GM18870 (cell line): ENCODE measurements around the gene CAPN10.

Experiments used
- ATAC-seq: cut with Tn5 transposase; IDR thresholded peaks from one replicate; pipeline ENCODE4 v1.9.1; 2021; ENCODE audit warnings: moderate library complexity; ENCODE audit not compliant: unreplicated experiment

The CAPN10 gene

DNA sequence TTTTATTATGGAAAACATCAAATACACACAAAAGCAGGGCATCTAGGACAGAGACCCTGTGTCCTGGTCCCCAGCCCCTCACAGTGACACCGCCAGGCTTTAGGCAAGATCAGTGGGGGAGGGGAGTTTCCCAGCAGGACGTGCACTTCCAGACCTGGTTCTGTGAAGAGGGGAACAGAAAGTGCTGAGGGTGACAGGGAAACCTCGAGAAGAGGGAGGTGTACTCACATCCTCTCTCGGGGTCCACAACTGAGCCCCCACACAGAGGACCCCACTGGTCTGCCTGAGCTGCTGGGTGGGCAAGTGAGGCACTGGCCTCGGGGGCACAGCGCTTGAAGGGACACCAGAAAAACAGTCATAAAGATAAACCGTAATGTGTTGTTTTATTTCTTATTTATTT lies 34.3 kb downstream of the CAPN10 start:
- ATAC-seq: no peak

DNA sequence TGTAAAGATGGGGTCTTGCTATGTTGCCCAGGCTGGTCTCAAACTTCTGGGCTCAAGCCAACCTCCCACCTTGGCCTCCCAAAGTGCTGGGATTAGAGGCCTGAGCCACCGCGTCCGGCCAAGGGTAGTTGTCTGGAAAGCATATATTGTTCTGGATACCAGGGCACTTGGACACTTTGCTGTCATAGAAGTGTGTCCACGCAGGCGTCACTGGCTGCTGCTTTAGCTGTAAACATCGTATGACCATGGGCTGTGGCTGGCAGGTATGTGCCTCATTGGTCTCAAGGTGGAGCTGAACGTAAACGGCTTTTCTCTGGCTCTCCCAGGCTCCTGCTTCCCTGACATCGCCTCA lies 35.5 kb downstream of the CAPN10 start:
- no peak for ATAC-seq

DNA sequence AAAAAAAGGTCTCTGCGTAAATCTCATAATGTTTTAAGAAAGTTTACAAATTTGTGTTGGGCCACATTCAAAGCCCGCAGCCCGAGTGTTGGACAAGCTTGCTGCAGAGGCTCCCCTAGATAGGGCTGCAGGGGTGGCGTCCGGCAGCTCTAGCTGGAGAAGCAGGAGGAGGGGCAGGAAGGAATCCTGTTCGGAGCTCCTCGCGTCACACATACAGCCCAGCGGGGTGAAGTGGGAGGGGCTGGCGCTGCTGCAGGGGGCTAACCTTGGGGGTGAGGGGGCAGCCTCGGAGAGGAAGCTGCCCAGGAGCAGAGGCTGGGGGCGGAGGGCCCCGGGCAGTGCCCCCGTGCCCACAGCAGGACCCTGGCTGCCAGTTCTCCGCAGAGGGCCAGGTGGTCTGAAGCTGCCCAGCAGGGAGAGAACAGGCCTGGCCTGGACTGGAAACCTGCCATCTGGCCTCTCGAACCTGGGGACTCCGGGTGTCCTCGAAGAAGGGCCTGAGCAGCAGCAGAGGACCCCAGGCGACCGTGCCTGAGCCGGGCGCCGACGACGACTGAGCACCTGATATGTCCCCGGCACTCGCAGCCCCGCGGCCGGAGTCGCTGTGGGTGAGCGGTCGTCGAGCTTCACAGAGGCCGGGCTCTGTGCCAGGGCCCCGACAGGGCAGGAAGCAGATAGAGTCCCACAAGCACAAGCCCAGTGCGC lies 36.1 kb downstream of the CAPN10 start:
- no peak for ATAC-seq

DNA sequence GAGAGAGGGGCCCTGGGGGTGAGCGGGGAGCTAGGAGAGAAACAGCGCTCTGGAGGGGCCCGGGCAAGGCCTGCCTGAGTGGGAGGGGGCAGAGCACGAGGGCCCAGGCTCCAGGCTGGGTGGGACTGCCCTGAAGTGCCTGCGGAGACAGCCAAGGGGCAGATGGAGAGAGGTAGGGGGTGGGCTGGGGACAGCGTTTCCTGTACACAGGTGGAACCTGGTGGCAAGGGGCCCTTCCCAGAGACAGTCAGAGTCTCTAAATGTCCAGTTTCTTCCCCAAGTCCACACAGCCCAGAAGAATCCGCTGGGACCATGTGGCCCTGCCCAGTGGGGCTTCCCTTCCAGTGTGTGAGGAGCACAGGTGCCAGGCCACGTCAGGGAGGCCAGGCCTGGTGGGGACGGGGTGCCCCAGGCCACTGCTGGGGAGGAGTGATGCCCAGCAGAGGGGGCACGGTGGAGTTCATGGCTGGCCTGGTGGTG lies 37.0 kb downstream of the CAPN10 start:
- no peak for ATAC-seq

DNA sequence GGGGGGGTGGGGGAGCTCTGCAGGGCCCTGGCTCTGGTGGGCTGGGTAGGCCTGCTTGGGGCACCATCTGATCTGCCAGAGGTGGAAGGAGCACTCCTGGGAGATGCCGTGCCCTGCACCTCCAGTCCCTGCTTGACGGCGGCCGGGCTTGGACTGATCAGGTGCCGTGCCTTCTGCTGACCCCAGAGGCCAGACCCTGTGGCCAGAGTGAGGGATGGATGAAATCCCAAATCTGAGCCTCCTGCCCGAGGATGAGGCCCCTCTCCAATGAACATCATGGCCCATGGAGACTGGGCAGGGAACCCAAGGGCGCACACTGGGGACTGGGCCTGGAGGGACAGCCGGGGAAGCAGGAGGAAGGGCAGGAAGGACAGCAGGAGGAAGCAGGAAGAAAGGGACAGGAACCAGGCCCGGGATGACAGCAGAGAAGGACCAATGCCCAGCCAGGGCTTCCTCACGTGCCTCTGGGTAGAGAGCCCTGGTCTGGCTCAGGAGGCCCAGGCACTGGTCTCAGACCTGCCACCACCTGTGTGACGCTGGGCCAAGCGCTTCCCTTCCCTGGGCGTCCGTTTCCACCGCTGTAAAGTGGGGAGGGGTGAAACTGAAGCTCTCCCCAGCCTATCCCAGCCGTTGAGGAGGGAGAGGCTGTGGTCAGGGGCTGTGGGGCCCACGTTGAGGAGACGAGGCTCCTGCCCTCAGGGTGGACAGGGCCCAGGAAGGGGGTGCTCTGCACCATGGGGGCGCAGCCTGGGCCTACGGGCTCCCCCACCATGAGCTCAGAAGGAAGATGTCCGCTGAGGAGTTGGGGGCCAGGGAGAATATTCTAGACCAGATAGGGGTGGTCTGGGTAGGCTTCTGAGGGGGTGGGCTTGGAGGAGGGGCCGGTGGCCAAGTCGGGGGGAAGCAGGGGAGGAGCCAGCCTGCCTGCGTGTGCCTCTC lies 37.7 kb downstream of the CAPN10 start:
- no peak for ATAC-seq

DNA sequence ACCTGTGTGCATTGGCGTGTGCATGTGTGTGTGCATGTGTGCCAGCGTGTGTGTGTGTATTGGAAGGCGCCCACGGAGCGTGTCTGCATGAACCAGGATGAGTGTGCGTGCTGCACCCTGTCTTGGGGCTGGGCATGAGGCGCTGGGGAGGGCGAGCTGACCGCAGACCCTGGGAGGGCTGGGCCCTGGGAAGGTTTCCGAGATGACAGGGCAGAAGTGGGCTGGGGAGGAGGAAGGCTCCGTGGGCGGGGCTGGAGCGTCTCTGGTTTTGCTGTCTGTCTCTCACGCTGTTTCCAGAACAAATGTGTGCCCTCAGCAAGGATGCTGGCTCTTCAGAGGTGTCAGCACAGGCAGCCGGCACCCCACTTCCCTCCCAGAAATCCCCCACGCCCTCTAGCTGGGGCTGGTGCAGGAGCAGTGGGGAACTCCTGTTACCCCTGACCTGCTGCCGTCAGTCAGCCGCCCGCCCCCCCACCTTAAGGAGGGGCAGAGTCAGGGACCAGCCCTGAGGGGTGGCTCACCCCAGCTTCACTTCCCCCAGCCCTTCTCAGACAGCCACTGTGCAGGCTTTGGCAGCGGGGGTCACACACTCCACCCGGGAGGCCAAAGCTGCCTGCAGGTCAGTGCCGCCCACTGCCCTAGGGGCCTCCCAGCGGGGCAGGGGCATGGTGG lies 38.6 kb downstream of the CAPN10 start, which contains the start of gene GPR35:
Gene GPR35 (plus strand): TSS at position 531 of the 672 bp plus-strand sequence. CDS start 4,473 bp downstream, outside the sequence.
- ATAC-seq: no peak

DNA sequence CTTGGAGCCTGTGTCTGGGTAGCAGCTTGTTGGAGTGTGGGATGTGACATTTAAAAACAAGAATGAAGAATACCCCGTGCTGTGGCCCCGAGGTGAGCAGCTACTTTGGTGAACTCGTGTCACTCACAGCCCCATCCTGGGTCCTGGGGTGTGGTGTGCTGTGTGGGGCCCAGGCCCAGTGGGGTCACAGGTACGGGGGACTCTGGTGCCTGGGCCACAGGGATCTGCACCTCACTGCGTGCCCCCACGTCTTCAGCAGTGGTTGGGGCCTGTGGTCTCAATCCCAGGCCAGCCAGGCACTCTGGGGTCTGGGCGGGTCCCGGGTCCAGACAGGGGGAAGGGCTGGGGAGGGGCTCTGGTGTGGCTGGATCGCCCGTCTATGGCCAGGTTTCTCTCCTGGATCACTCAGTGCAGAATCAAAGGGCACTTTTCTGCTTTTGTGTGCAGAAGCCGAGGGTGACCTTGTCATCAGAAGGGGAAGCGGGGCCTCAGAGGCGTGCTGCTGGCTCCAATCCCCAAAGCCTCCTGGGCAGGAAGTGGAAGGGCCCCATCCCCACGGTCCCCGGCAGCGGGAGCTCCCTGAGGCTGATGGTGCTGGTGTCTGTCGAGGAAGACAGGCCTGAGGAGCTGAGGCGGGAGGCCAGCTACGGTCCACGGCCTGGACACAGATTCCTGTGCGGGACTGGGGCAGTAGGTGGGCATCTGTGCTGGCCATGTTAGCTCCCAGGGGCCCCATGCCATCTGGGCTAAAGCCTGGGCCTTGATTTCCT lies 40.2 kb downstream of the CAPN10 start:
- ATAC-seq: no peak

DNA sequence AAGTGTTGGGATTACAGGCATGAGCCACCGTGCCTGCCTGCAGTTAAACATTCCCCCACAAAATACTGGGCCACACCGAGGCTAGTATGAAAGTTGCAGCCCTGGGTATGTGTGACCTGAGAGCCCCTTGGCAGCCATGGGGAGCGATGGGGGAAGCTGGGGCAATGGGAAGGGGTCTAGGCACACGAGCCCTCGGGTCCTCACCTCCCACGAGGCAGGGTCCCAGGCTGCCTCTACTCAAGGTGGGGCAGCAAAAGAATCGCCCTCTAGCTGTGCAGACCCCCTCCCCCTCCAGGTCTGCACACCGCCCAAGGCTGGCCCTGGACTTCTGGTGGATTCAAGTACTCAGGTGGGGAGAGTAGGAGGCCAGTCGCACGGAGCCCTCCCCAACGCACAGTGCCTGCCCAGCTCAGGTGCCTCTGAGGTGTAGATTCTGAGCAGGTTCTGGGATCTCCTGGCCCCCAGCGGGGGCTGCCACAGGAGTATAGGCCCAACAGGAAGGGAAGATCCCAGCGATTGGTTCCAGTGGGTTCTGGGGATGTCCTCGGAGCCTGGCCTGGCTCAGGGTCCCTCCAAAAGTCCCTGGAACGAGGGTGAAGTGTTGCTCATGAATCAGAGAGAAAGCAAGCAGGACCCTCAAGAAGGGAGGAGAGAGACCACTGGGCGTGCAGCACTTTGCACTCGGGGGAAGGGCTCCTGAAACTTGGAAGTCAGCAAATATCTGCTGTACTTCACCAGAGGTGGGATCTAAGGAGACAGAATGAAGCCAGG lies 41.4 kb downstream of the CAPN10 start:
- no peak for ATAC-seq

DNA sequence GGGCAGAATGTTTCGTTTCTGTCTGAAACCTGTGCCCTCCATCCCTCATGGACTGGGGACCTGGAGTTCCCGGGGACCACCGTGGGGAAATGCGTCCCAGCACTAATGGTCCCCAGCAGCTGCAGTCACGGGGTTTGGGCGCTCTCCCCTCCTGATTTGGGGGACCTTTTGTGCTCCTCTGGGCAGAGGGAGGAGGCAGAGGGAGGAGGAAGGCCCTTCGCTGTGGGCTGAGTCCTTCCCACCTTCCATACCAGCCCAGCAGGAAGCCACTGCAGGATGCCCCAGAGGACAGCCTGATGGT lies 41.9 kb downstream of the CAPN10 start:
- no peak for ATAC-seq

DNA sequence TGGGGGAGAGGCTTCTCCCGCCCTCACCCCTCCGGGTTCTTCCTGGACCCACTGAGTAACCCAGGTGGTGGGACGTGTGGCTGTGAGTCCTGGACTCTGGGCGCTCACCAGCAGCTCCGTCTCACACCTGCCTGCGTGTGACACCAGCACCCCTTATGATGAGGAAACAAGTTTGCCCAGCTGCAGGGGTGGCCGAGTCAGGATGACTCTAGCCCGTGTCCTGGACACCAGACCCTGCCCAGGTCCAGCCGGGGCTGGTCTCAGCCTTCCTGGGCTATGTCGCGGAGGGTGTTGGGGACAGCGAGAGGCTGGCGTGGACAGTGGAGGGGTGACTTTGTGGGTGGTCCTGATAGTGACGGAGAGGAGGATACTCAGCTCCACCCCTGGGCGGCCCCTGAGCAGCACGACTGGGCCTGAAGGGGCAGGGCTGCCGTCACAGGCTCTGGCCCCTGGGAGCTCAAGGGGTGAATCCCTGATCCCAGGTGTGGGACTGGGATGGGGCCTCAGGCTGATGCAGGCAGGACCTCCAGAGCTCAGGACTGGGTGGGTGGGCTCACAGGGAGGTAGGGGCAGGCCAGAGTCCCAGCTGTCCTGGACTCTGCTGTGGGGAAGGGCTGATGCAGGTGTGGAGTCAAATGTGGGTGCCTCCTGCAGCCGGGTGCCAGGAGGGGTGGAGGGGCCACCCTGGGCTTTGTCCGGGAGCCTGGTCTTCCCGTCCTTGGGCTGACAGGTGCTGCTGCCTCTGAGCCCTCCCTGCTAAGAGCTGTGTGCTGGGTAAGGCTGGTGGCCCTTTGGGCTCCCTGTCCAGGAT lies 42.5 kb downstream of the CAPN10 start:
- no peak for ATAC-seq

DNA sequence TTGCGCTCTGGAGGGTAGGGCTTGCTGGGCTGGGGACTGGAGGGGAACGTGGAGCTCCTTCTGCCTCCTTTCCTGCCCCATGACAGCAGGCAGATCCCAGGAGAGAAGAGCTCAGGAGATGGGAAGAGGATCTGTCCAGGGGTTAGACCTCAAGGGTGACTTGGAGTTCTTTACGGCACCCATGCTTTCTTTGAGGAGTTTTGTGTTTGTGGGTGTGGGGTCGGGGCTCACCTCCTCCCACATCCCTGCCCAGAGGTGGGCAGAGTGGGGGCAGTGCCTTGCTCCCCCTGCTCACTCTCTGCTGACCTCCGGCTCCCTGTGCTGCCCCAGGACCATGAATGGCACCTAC lies 43.1 kb downstream of the CAPN10 start:
- no peak for ATAC-seq

DNA sequence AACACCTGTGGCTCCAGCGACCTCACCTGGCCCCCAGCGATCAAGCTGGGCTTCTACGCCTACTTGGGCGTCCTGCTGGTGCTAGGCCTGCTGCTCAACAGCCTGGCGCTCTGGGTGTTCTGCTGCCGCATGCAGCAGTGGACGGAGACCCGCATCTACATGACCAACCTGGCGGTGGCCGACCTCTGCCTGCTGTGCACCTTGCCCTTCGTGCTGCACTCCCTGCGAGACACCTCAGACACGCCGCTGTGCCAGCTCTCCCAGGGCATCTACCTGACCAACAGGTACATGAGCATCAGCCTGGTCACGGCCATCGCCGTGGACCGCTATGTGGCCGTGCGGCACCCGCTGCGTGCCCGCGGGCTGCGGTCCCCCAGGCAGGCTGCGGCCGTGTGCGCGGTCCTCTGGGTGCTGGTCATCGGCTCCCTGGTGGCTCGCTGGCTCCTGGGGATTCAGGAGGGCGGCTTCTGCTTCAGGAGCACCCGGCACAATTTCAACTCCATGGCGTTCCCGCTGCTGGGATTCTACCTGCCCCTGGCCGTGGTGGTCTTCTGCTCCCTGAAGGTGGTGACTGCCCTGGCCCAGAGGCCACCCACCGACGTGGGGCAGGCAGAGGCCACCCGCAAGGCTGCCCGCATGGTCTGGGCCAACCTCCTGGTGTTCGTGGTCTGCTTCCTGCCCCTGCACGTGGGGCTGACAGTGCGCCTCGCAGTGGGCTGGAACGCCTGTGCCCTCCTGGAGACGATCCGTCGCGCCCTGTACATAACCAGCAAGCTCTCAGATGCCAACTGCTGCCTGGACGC lies 43.6 kb downstream of the CAPN10 start:
- no peak for ATAC-seq

DNA sequence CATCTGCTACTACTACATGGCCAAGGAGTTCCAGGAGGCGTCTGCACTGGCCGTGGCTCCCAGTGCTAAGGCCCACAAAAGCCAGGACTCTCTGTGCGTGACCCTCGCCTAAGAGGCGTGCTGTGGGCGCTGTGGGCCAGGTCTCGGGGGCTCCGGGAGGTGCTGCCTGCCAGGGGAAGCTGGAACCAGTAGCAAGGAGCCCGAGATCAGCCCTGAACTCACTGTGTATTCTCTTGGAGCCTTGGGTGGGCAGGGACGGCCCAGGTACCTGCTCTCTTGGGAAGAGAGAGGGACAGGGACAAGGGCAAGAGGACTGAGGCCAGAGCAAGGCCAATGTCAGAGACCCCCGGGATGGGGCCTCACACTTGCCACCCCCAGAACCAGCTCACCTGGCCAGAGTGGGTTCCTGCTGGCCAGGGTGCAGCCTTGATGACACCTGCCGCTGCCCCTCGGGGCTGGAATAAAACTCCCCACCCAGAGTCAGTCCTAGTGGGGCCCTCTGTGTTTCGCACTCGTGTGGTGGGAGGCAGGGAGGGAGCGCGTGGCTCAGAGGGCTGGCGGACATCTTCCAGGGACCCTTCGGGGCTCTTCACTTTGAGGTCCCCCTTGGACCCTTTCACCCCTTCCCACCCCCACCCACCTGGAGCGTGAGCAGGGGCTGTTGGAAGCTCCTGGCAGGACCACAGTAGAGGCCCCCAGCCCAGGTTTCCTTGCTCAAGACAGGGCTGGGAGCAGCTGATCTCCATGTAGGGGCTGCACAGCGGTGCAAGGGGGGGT lies 44.4 kb downstream of the CAPN10 start:
- ATAC-seq: no peak

DNA sequence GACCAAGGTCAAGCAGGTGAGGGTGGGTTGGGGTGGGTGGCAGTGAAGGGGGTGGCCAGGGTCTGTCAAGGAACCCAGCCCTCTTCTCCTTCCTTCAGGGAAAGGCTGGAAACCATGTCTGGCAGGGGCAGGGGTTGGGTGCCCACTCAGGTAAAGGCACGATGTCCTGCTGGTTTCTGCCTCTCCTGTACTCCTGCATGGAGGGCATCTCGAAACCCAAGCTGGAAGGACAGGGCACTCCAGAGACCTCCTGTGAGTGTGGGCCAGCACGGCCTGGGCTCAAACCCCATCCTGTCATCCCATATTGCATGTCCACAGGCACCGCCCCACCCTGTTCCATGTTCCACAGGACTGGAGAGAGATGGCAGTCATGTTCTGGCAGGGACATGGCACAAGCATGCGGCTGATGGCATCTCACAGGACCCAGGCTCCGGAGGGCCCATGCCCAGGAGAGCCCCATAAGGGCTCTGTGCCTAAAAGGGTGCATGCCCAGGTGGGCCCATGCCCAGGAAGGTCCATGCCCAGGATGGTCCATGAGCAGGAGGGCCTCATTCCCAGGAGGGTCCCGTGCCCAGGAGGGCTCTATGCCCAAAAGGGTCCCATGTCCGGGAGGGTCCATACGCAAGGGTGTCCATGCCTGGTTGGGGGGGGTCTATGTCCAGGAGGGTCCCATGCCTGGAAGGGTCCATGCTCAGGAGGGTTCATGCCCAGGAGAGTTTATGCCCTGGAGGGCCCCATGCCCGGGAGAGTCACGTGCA lies 45.2 kb downstream of the CAPN10 start:
- ATAC-seq: no peak

DNA sequence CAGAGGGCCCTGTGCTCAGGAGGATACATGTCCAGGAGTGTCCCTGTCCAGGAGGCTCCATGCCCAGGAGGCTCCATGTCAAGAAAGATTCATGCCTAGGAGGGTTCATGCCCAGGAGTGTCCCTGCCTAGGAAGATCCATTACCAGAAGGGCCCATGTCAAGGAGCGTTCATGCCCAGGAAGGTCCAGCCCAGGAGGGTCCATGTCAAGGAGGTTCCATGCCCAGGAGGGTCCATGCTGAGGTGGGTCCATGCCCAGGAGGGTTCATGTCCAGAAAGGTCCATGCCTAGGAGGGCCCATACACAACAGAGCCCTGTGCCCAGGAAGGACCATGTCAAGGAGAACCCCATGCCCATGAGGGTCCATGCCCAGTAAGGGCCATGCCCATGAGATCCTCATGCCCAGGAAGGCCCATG lies 45.8 kb downstream of the CAPN10 start:
- no peak for ATAC-seq

DNA sequence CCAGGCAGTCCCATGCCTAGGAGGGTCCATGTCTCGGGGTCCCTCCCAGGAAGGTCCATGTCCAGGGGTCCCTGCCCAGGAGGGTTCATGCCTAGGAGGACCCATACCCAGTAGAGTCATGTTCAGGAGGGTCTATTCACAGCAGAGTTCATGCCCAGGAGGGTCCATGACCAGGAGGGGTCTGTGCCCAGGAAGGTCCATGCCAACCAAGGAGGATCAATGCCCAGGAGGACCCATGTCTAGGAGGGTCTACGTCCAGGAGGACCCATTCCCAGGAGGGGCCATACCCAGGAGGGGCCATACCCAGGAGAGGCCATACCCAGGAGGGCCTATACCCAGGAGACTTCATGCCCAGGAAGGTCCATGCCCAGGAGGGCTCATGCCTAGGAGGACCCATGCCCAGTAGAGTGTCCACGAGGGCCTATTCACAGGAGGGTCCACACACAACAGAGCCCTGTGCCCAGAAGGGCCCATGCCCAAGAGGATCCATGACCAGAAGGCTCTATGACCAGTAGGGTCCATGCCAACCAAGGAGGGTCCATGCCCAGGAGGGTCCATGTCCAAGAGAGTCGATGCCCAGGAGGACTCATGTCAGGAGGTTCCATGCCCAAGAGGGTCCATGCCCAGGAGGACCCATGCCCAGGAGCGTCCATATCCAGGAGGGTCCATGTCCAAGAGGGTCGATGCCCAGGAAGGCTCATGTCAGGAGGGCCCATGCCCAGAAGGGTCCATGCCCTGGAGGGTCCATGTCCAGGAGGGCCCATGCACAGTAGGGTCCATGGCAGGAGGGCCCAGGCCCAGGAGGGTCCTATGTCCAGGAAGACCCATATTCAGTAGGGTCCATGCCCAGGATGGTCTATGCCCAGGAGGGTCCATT lies 48.8 kb downstream of the CAPN10 start:
- ATAC-seq: no peak
